Urinary bladder (tissue), 4 donors: Measurements from ENCODE around the gene PRXL2B. TPM values are rescaled to one million over a fixed set of nuclear protein-coding genes. Genes with fewer than 3 reads are reported as not detected.

Experiments
- DNase-seq: peaks from one replicate; pipeline ENCODE4 v3.0.0-alpha.2; 2015; ENCODE audit errors: extremely low spot score
- H3K27ac ChIP-seq: one replicate; pipeline ENCODE4 v1.5.1; 2013; ENCODE audit warnings: low read depth, mild to moderate bottlenecking, moderate library complexity
- H3K36me3 ChIP-seq: one replicate; pipeline ENCODE4 v1.6.1; 2013; ENCODE audit warnings: mild to moderate bottlenecking, moderate library complexity; ENCODE audit not compliant: insufficient read depth
- H3K4me1 ChIP-seq: one replicate; pipeline ENCODE4 v1.6.1; 2013; ENCODE audit warnings: mild to moderate bottlenecking, moderate library complexity; ENCODE audit not compliant: insufficient read depth
- H3K4me3 ChIP-seq: one replicate; pipeline ENCODE4 v1.5.1; 2013; ENCODE audit warnings: low read depth, low read length
- WGBS: extraction: QIAGEN DNeasy Blood & Tissue Kit; methylation state at CpG from one replicate; pipeline ENCODE4 v1.1.7; 2013; 5-methylcytosine and 5-hydroxymethylcytosine counted together
- polyA plus RNA-seq: library from polyadenylated mRNA; stranded (reverse); fragments of 200-250 nt; gene quantifications from one replicate; pipeline ENCODE4 v1.2.3, GENCODE V29; 2013
- total RNA-seq: library from RNA; depleted of rRNA; stranded (reverse); fragments of >200 nt; gene quantifications from one replicate; pipeline ENCODE4 v1.2.3, GENCODE V29; 2014
- donor health status: healthy with polysubstance abuse.
- donor health status: healthy.

Gene PRXL2B
- total and polyA plus RNA-seq, 2 donors: 8.9 to 25.0 TPM

- WGBS: 66% methylated on average over 3 of the region's 3 CpGs
- H3K4me1 ChIP-seq: no peaks in the 10 kb centered on the region
- no peak for DNase-seq
Observed at GRCh38 chr1:2598329-2598931, 11.9 kb downstream of the PRXL2B start.

GRCh38 chr1:2601721-2602303 lies 15.2 kb downstream of the PRXL2B start:
- no peak for DNase-seq
- no peaks in the 10 kb centered on the region for H3K36me3 ChIP-seq
- no peaks in the 10 kb centered on the region for H3K4me1 ChIP-seq
- no peak overlapping the region for H3K27ac ChIP-seq
- no peak overlapping the region for H3K4me3 ChIP-seq
- 81% methylated on average over 18 of the region's 18 CpGs for WGBS

More at GRCh38 chr1:2598329-2598931, 11.9 kb downstream of the PRXL2B start:
- no peak overlapping the region for H3K27ac ChIP-seq
- H3K36me3 ChIP-seq: no peaks in the 10 kb centered on the region
- H3K4me3 ChIP-seq: no peak overlapping the region

GRCh38 chr1:2602311-2602835 lies 15.8 kb downstream of the PRXL2B start:
- Histone ChIP-seq H3K4me3 (no peak overlapping the region), H3K4me1 (no peaks in the 10 kb centered on the region), H3K36me3 (no peaks in the 10 kb centered on the region), H3K27ac (no peak overlapping the region)
- no peak for DNase-seq
- 73% methylated on average over 15 of the region's 15 CpGs for WGBS

DNA sequence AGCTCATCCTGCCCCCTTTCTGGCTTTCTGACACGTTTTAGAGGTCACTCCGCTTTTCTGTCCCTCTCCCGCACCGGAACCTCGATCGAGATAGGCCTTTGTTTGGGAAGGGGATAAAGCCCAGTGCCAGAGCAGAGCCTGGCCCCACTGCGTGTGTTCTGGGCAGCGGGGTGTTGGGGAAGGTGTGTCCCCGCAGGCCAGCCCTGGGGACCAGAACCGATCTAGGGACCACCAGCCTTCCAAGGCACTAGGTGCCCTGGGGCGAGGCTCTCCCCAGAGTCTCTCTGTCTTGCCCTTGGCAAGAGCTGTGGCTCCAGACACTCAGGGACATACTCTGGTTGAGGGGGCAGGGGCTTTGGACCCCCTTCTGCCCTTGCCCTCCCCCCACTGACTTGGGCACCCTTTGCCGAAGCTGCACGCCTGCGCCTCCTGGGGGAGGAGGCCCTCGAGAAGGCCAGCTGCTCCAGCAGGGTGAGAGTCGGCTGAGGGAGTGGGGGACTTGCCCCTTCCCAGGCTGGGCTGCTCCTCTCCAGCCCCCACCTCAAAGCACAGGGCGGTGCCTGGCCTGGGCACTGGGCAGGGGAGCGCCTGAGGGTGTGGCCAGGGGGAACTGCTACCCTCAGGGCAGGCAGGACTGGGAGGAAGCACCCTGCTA lies 16.4 kb downstream of the PRXL2B start:
- H3K36me3 ChIP-seq: no peaks in the 10 kb centered on the region
- H3K4me1 ChIP-seq: no peaks in the 10 kb centered on the region
- no peak for DNase-seq
- no peak overlapping the region for H3K4me3 ChIP-seq
- H3K27ac ChIP-seq: no peak overlapping the region
- 74% methylated on average over 18 of the region's 18 CpGs for WGBS

- WGBS: 87% methylated on average over 25 of the region's 25 CpGs
- Histone ChIP-seq H3K4me1 (no peaks in the 10 kb centered on the region), H3K27ac (no peak overlapping the region), H3K36me3 (no peaks in the 10 kb centered on the region), H3K4me3 (no peak overlapping the region)
- no peak for DNase-seq
Observed at GRCh38 chr1:2603521-2604155, 17.1 kb downstream of the PRXL2B start.

DNA sequence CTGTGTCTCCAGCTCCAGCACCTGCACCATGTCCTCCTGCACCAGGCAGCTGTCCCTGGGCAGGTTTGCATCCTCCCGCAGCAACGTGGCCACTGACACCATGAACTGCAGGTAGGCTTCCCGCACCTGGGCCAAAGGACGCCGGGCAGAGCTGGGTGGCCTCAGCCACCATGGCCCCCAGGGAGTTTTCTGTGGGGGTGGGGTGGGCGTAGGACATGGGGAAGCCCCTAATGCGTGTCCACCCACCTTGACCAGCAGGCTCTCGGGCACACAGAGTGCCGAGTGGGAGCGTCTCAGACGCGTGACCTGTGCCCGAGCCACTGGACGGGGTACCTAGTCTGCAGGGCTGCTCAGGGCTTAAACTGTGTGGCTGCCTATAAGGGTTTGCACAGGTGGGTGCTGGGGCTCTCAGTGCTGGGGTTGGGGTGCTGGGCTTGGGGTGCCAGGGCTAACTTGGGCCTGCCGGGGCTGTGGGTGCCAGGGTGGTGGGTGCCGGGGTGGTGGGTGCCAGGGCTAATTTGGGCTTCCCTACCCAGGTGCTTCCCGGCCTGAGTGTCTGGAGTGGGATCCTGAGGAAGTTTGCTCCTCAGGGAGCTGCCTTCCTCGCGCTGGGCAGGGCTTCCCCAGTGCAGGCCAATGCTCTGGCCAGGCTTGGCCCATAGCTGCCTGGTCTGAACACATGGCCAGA lies 17.7 kb downstream of the PRXL2B start:
- H3K4me3 ChIP-seq: no peak overlapping the region
- 88% methylated on average over 19 of the region's 19 CpGs for WGBS
- H3K4me1 ChIP-seq: no peaks in the 10 kb centered on the region
- DNase-seq: no peak
- H3K27ac ChIP-seq: no peak overlapping the region
- no peaks in the 10 kb centered on the region for H3K36me3 ChIP-seq

- H3K4me1 ChIP-seq: no peaks in the 10 kb centered on the region
- H3K36me3 ChIP-seq: no peaks in the 10 kb centered on the region
- no peak overlapping the region for H3K27ac ChIP-seq
- DNase-seq: no peak
- H3K4me3 ChIP-seq: no peak overlapping the region
- WGBS: 78% methylated on average over 14 of the region's 14 CpGs
Observed at GRCh38 chr1:2604844-2605508, 18.4 kb downstream of the PRXL2B start.

- no peak for DNase-seq
Observed at GRCh38 chr1:2605509-2606395, 19.2 kb downstream of the PRXL2B start.

GRCh38 chr1:2606396-2606880 lies 19.9 kb downstream of the PRXL2B start:
- Histone ChIP-seq H3K4me1 (no peaks in the 10 kb centered on the region), H3K27ac (no peak overlapping the region), H3K4me3 (no peak overlapping the region), H3K36me3 (no peaks in the 10 kb centered on the region)
- DNase-seq: no peak
- 83% methylated on average over 15 of the region's 15 CpGs for WGBS

More at GRCh38 chr1:2605509-2606395, 19.2 kb downstream of the PRXL2B start:
- WGBS: 83% methylated on average over 48 of the region's 48 CpGs
- no peak overlapping the region for H3K27ac ChIP-seq
- H3K4me3 ChIP-seq: no peak overlapping the region
- no peaks in the 10 kb centered on the region for H3K4me1 ChIP-seq
- no peaks in the 10 kb centered on the region for H3K36me3 ChIP-seq

DNA sequence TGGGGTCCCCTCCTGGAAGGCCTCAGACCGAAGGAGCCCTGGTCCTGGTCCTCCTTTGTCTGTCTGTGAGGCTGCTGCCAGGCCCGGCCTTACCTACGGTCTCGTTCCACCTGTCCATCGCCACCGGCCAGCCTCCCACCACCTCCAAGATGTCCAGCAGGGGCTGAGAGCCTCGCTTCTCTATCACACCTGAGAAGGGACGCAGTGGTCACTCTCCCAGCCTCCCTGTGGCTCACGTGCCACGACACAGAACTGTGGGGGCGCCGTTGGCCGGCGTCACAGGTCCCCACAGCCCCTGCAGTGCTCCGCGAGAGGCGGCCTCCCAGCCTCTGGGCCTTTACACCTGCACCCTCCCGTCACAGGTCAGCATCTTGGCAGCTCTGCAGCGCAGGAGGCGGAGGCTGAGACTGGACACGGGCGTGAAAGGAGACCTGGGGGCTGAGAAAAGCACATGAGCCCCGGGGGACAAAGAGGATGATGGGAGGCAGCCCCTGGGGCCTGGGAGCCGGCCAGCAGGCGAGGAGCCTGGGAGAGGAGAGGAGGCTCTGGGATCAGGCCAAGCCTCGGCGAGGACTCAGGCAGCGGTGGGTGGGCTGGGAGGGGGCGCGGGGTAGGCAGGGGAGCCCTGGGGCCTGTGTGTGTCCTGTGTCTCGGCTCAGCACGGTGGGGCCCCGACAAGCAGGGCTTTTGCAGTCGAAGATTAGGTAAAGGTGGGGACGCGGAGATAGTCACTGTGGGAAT lies 20.5 kb downstream of the PRXL2B start:
- 63% methylated on average over 36 of the region's 36 CpGs for WGBS
- no peak for DNase-seq
- no peak overlapping the region for H3K27ac ChIP-seq
- no peak overlapping the region for H3K4me3 ChIP-seq
- H3K4me1 ChIP-seq: no peaks in the 10 kb centered on the region
- H3K36me3 ChIP-seq: no peaks in the 10 kb centered on the region

DNA sequence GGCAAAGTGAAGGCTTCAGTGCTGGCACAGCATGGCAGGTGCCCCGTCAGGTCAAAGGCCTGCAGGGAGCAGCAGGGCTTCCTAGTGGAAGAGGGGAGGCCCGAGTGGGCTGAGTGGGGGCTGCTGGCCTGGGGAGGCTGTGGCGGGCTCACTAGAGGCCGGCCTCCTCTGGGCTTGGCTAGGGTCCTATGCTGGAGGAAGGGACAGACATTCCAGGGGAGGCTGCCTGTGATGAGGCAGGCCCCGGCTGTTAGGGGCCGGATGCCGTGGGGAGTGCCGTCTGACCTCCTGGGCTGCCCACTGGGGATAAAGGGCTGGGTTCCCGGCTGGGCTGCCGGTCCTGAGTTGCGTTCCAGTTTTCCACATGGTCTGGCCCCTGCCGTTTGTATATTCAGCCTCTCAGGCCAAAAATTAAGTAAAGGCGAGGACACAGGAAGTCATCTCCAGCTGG lies 21.1 kb downstream of the PRXL2B start:
- Histone ChIP-seq H3K4me3 (no peak overlapping the region), H3K27ac (no peak overlapping the region), H3K36me3 (no peaks in the 10 kb centered on the region), H3K4me1 (no peaks in the 10 kb centered on the region)
- WGBS: 52% methylated on average over 13 of the region's 13 CpGs
- no peak for DNase-seq
